Measurements from ENCODE around the gene MAPRE3.

The MAPRE3 gene

GRCh38 chr2:27054721-27055120 lies 84.3 kb downstream of the MAPRE3 start:
- H3K4me3 ChIP-seq (ENCODE audit: low read length), result no peak overlapping the region
- H3K79me2 ChIP-seq (ENCODE audit: low read length), result no peaks in the 10 kb centered on the region
- no peak overlapping the region for H3K9ac ChIP-seq (ENCODE audit: low read length)
- peaks cover 8% of the 10 kb centered on the region; the same call in 1 of the 2 replicates for H3K4me1 ChIP-seq (ENCODE audit: low read length)
- no peak overlapping the region for H3K27ac ChIP-seq (ENCODE audit: low read length)
- TF ChIP-seq CTCF (IDR thresholded peaks at IDR 0.05; ENCODE audit: low read depth, low read length) (no peak), EZH2phosphoT487 (IDR thresholded peaks at IDR 0.05; ENCODE audit: low read depth) (no peak)
- H3K36me3 ChIP-seq (replicated peaks; ENCODE audit: low read depth, low read length), result peaks cover 24% of the 10 kb centered on the region
- H3K27me3 ChIP-seq (ENCODE audit: low read depth, low read length), result no peaks in the 10 kb centered on the region
- H3K4me2 ChIP-seq (ENCODE audit: low read length), result no peak overlapping the region
- no peaks in the 10 kb centered on the region for H4K20me1 ChIP-seq (ENCODE audit: insufficient read depth, low read length)
- H2AFZ ChIP-seq (ENCODE audit: low read depth, low read length), result no peak overlapping the region
- H3K9me3 ChIP-seq (ENCODE audit: insufficient read depth, low read length), result no peaks in the 10 kb centered on the region

DNA sequence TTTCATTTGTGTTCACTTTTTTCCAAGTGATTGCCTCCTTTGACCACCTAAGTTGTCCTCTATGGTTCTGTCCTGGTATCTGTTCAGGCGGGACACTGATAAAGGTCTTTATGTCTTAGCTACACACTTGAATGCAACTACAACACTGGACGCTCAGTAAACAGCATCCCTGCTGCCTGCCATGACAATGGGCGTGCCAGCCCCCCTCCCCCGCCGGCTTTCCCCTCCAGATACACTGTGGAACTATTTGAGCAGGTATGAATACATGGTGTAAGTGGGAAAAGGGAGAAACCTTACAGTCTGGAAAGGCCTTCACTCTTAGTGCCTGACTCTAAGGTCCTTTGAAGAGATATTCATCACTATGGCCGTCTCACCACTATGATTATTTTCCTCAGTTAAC lies 86.7 kb downstream of the MAPRE3 start:
- H3K27ac ChIP-seq (ENCODE audit: low read length), result no peak overlapping the region
- no peaks in the 10 kb centered on the region for H4K20me1 ChIP-seq (ENCODE audit: insufficient read depth, low read length)
- H3K9me3 ChIP-seq (ENCODE audit: insufficient read depth, low read length), result no peaks in the 10 kb centered on the region
- H3K9ac ChIP-seq (ENCODE audit: low read length), result no peak overlapping the region
- H3K79me2 ChIP-seq (ENCODE audit: low read length), result no peaks in the 10 kb centered on the region
- no peak overlapping the region for H3K4me3 ChIP-seq (ENCODE audit: low read length)
- TF ChIP-seq EZH2phosphoT487 (IDR thresholded peaks at IDR 0.05; ENCODE audit: low read depth) (no peak), CTCF (IDR thresholded peaks at IDR 0.05; ENCODE audit: low read depth, low read length) (no peak)
- peaks cover 7% of the 10 kb centered on the region; the same call in 1 of the 2 replicates for H3K4me1 ChIP-seq (ENCODE audit: low read length)
- no peaks in the 10 kb centered on the region for H3K27me3 ChIP-seq (ENCODE audit: low read depth, low read length)
- no peak overlapping the region for H2AFZ ChIP-seq (ENCODE audit: low read depth, low read length)
- H3K4me2 ChIP-seq (ENCODE audit: low read length), result no peak overlapping the region
- peaks cover 24% of the 10 kb centered on the region for H3K36me3 ChIP-seq (replicated peaks; ENCODE audit: low read depth, low read length)

GRCh38 chr2:27058210-27058609 lies 87.8 kb downstream of the MAPRE3 start:
- H3K4me1 ChIP-seq (ENCODE audit: low read length), result no peaks in the 10 kb centered on the region
- no peak overlapping the region for H3K4me2 ChIP-seq (ENCODE audit: low read length)
- no peaks in the 10 kb centered on the region for H3K27me3 ChIP-seq (ENCODE audit: low read depth, low read length)
- H3K9me3 ChIP-seq (ENCODE audit: insufficient read depth, low read length), result no peaks in the 10 kb centered on the region
- H2AFZ ChIP-seq (ENCODE audit: low read depth, low read length), result no peak overlapping the region
- H3K9ac ChIP-seq (ENCODE audit: low read length), result no peak overlapping the region
- no peaks in the 10 kb centered on the region for H3K79me2 ChIP-seq (ENCODE audit: low read length)
- TF ChIP-seq CTCF (IDR thresholded peaks at IDR 0.05; ENCODE audit: low read depth, low read length), result no peak
- TF ChIP-seq EZH2phosphoT487 (IDR thresholded peaks at IDR 0.05; ENCODE audit: low read depth), result no peak
- no peaks in the 10 kb centered on the region for H4K20me1 ChIP-seq (ENCODE audit: insufficient read depth, low read length)
- H3K27ac ChIP-seq (ENCODE audit: low read length), result no peak overlapping the region
- H3K4me3 ChIP-seq (ENCODE audit: low read length), result no peak overlapping the region
- H3K36me3 ChIP-seq (replicated peaks; ENCODE audit: low read depth, low read length), result peaks cover 31% of the 10 kb centered on the region

DNA sequence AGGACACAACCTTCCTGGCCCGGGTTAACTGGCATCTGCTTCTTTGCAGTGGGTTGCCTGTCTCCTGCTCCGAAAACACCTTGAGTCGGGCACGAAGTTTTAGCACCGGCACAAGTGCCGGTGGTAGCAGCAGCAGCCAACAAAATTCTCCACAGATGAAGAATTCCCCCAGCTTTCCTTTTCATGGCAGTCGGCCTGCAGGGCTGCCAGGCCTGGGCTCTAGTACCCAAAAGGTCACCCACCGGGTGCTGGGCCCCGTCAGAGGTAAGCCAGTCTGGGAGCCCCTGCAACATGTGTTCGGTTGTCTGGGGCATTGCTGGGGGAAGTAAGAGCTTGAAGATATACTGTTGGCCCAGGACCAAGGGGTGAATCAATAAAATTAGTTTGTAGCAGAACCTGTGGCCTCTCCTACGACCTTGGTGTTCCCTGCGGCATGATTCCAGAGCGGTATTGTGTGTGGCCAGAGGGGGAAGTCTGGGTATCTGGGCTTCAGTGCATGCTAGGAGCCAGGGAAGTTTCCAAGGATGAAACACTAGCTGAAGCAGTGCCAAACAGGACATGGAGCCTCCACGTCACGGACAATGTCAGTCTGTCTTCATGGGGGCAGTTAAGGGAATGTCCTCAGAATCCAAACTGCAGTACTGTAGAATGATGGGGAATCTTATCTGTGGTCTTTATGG lies 88.8 kb downstream of the MAPRE3 start:
- H3K4me3 ChIP-seq (ENCODE audit: low read length), result no peak overlapping the region
- peaks cover 31% of the 10 kb centered on the region for H3K36me3 ChIP-seq (replicated peaks; ENCODE audit: low read depth, low read length)
- H3K4me2 ChIP-seq (ENCODE audit: low read length), result no peak overlapping the region
- no peaks in the 10 kb centered on the region for H3K27me3 ChIP-seq (ENCODE audit: low read depth, low read length)
- no peak overlapping the region for H3K9ac ChIP-seq (ENCODE audit: low read length)
- no peaks in the 10 kb centered on the region for H4K20me1 ChIP-seq (ENCODE audit: insufficient read depth, low read length)
- H3K9me3 ChIP-seq (ENCODE audit: insufficient read depth, low read length), result no peaks in the 10 kb centered on the region
- H2AFZ ChIP-seq (ENCODE audit: low read depth, low read length), result no peak overlapping the region
- H3K27ac ChIP-seq (ENCODE audit: low read length), result no peak overlapping the region
- TF ChIP-seq EZH2phosphoT487 (IDR thresholded peaks at IDR 0.05; ENCODE audit: low read depth) (no peak), CTCF (IDR thresholded peaks at IDR 0.05; ENCODE audit: low read depth, low read length) (no peak)
- no peaks in the 10 kb centered on the region for H3K4me1 ChIP-seq (ENCODE audit: low read length)
- H3K79me2 ChIP-seq (ENCODE audit: low read length), result no peaks in the 10 kb centered on the region
